AG04450 (cell line): ENCODE measurements around the gene FXYD3. TPM values are rescaled to one million over a fixed set of nuclear protein-coding genes. Genes with fewer than 3 reads are reported as not detected.

ENCODE experiments used
- CTCF ChIA-PET: fragments of 300-600, 350-600 bp; formaldehyde crosslinking; extraction: SDS; loops from one replicate; lab custom pipeline; 2022; ENCODE audit warnings: antibody characterized with exemption, inconsistent platforms; lab: Charles Lee
- POLR2A ChIA-PET: fragments of 350-600 bp; formaldehyde crosslinking; extraction: SDS; loops from one replicate; lab custom pipeline; 2021; ENCODE audit warnings: antibody characterized with exemption, inconsistent platforms; lab: Yijun Ruan, JAX
- DNase-seq: peaks from one replicate; pipeline ENCODE4 v3.0.0-alpha.2; 2011; ENCODE audit warnings: low read depth, low spot score
- H3K27ac ChIP-seq: one replicate; pipeline ENCODE4 v1.5.1; 2012; ENCODE audit warnings: low read depth, low read length, control low read depth
- H3K27me3 ChIP-seq: one replicate; pipeline ENCODE4 v1.6.0; 2012; ENCODE audit warnings: low read length; ENCODE audit not compliant: control insufficient read depth, insufficient read depth
- H3K4me3 ChIP-seq: 2 replicates; pipeline ENCODE4 v1.5.1; 2011; ENCODE audit warnings: mild to moderate bottlenecking, low read depth, low read length, control low read depth
- H3K9me3 ChIP-seq: 2 replicates; pipeline ENCODE4 v1.5.1; 2012; ENCODE audit warnings: low read length; ENCODE audit not compliant: control insufficient read depth, insufficient read depth
- polyA plus RNA-seq: library from polyadenylated mRNA; depleted of rRNA; stranded (reverse); fragments of >200 nt; gene quantifications from 2 replicates; pipeline ENCODE4 v1.2.3, GENCODE V29; 2011
- TF ChIP-seq, protein P1 (sequence below): IDR thresholded peaks from 2 replicates; pipeline ENCODE4 v1.5.1; 2011; ENCODE audit warnings: low read depth, low read length, control low read depth, inconsistent platforms

Gene FXYD3
- polyA plus RNA-seq, 1 experiment = not detected

DNA sequence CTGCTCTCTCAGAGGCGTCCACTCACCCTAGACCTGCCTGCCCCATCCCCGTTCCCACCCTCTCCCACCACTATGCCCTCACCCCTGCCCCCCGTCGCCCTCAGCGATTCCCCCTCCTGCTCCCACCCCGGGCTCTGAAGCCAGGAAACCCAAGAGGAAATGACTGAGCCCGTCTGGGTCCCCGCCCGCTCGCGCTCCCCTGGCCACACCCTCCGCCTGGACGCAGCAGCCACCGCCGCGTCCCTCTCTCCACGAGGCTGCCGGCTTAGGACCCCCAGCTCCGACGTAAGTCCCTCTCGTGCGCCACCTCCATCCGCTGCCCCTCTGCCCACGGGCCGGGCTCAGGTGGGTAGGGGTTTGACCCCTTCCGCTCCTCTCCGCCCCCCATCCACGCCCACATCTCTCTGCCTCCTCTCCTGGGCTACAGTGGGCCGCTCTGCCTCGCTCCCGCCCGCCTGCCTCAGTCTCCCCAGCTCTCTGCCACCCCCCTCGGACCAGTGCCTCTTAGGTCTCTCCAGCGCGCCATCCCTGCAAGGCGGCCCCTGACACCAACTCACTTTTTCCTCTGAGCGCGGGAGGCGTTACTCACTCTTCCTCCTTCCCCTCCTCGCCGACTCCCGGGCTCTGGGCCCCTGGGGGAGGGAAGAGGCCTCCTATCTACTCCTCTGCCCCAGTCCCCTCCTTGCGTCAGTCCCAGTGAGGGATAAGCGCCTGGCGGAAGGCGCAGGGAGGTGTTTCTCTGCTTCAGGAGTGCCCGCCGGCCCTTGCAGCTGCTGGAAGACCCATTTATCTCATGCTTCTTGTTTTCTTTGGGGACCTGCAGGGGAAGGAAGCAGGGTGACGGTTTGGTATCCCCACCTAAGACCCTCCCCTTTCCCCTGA is 39.1 kb downstream of the FXYD3 start, which contains the start of gene FXYD5:
Gene FXYD5 (plus strand): TSS at position 211 of the 882 bp plus-strand sequence. CDS start 816 bp downstream, outside the sequence.
- Histone ChIP-seq H3K9me3 (no peaks in the 10 kb centered on the region; the same call in 1 of the 2 replicates), H3K27ac (no peak within 1 kb of the TSS), H3K4me3 (peak within 1 kb of the TSS; percentile 92), H3K27me3 (no peaks in the 10 kb centered on the region)
- DNase-seq = peak; percentile 27
- CTCF ChIA-PET = interaction anchor here (0.6 to 6.8 kb wide), 10 partner anchors 9 to 1740 kb away, joined by 3 to 83 read pairs (median 6); partner anchors contain the start of gene FXYD7
- TF ChIP-seq, protein P1, sequence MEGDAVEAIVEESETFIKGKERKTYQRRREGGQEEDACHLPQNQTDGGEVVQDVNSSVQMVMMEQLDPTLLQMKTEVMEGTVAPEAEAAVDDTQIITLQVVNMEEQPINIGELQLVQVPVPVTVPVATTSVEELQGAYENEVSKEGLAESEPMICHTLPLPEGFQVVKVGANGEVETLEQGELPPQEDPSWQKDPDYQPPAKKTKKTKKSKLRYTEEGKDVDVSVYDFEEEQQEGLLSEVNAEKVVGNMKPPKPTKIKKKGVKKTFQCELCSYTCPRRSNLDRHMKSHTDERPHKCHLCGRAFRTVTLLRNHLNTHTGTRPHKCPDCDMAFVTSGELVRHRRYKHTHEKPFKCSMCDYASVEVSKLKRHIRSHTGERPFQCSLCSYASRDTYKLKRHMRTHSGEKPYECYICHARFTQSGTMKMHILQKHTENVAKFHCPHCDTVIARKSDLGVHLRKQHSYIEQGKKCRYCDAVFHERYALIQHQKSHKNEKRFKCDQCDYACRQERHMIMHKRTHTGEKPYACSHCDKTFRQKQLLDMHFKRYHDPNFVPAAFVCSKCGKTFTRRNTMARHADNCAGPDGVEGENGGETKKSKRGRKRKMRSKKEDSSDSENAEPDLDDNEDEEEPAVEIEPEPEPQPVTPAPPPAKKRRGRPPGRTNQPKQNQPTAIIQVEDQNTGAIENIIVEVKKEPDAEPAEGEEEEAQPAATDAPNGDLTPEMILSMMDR = peak; percentile 18
- POLR2A ChIA-PET = interaction anchor here (0.6 to 1.1 kb wide), 2 partner anchors 14 to 23 kb away, joined by 3 to 4 read pairs; no protein-coding TSS in a partner anchor

DNA sequence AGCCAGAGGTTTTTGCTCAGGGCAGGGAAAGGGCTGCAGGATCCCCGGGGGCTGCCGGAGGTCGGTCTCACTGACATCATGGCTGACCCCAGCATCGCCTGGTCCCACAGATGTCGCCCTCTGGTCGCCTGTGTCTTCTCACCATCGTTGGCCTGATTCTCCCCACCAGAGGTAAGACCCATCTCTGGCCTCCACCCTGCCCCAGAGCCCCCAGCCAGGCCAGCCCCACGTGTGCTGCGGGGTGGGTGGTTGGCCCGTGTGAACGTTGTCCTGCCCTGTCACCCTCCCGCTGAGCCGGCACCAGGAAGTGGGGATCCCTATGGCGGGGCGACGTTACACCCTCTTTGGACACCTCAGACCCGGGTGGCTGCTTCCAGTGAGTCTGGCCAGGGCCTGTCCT is 39.8 kb downstream of the FXYD3 start:
- ChIA-PET CTCF (interaction anchor here (6.8 kb wide), 1 partner anchor 13 kb away, joined by 83 read pairs; the partner anchor contains the start of gene FXYD7), POLR2A (no interaction called here)
- H3K9me3 ChIP-seq = no peaks in the 10 kb centered on the region; the same call in 1 of the 2 replicates
- DNase-seq = no peak
- no peaks in the 10 kb centered on the region for H3K27me3 ChIP-seq
- peak overlapping the region; percentile 92 for H3K4me3 ChIP-seq
- TF ChIP-seq, protein P1 = no peak
- no peak overlapping the region for H3K27ac ChIP-seq

DNA sequence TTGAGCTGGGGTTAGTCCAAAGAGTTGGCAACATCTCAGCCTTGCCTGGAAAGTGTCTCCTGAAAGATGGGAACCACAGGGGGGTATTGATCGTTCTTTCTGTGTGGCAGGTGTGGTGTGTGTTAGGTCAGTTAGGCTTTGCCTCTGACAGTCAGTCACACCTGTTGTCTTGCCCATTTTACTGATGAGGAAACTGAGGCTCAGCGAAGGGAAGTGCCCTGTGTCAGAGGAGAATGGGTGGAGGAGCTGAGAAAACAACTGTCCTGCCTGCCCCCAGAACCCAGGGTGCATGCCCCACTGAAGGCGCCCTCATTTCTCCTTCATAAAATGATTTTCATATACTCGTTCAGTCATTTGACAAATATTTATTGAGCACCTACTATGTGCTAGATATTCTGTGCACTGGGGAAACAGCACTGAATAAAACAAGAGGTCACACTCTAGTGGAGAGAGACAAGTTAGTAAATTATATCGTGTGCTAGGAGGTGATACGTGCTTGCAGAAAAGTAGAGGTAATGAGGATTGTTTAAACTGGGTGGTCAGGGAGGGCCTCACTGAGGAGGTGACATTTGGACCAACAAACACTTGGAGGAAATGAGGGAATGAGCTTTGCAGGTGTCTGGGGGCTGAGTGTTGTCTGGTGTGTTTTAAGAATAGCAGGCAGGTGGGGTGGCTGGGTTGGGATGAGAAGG is 40.5 kb downstream of the FXYD3 start:
- ChIA-PET POLR2A (no interaction called here), CTCF (interaction anchor here (0.6 kb wide), 1 partner anchor 89 kb away, joined by 3 read pairs; no protein-coding TSS in a partner anchor)
- Histone ChIP-seq H3K9me3 (no peaks in the 10 kb centered on the region; the same call in 1 of the 2 replicates), H3K27me3 (no peaks in the 10 kb centered on the region), H3K27ac (no peak overlapping the region), H3K4me3 (peak overlapping the region; percentile 92)
- no peak for DNase-seq
- TF ChIP-seq, protein P1 = no peak

DNA sequence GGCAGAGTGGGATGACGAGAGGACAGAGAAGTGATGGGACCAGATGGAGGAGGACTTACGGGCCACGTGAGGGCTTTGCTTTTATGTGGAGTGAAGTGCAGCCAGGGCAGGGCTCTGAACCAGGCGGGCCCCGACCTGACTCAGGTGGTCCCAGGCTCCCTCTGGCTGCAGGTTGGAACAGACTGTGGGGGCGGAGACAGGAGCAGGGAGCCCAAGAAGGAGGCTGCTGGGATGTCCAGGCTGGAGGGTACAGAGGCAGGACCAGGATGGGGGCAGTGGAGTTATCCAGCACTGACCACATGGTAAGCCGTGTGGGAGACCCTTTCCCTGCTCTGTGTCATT is 41.0 kb downstream of the FXYD3 start:
- CTCF ChIA-PET = interaction anchor here (0.6 kb wide), 1 partner anchor 89 kb away, joined by 3 read pairs; no protein-coding TSS in a partner anchor
- POLR2A ChIA-PET = no interaction called here

More for the DNA sequence above, 41.0 kb downstream of the FXYD3 start:
- H3K4me3 ChIP-seq = no peak overlapping the region
- DNase-seq = no peak
- TF ChIP-seq, protein P1 = no peak
- H3K27ac ChIP-seq = no peak overlapping the region
- H3K27me3 ChIP-seq = no peaks in the 10 kb centered on the region
- peaks cover 5% of the 10 kb centered on the region for H3K9me3 ChIP-seq
